Spleen (tissue), 11 donors: Measurements from ENCODE around the gene KLHL22. TPM values are rescaled to one million over a fixed set of nuclear protein-coding genes. Genes with fewer than 3 reads are reported as not detected.

Experiments
- DNase-seq: peaks from one replicate; pipeline ENCODE4 v3.0.0-alpha.2; 2020
- H3K27ac ChIP-seq, 8 donors: fragments of 200-600 bp; sonication (generic) in 7 of 8; 1 replicate in 4 of 8; 2 replicates in 4 of 8; pipeline versions ENCODE4 v1.5.0 to v1.8.0; 2016 to 2021; ENCODE audit warnings: inconsistent platforms in 4 of 8, mild to moderate bottlenecking in 4 of 8, moderate library complexity in 1 of 8
- H3K27me3 ChIP-seq, 7 donors: fragments of 200-600 bp; sonication (generic) in 6 of 7; replicated peaks in 1 of 7; 1 replicate in 4 of 7; 2 replicates in 3 of 7; pipeline versions ENCODE4 v1.5.0 to v1.8.0; 2016 to 2021; ENCODE audit warnings: inconsistent platforms in 3 of 7, mild to moderate bottlenecking in 1 of 7
- H3K36me3 ChIP-seq, 6 donors: fragments of 200-600 bp; sonication (generic) in 5 of 6; 1 replicate in 4 of 6; 2 replicates in 2 of 6; pipeline versions ENCODE4 v1.5.0 to v1.8.0; 2016 to 2021; ENCODE audit warnings: inconsistent platforms in 2 of 6
- H3K4me1 ChIP-seq, 6 donors: fragments of 200-600 bp; sonication (generic) in 5 of 6; 1 replicate in 3 of 6; 2 replicates in 3 of 6; pipeline versions ENCODE4 v1.5.0 to v1.8.0; 2016 to 2021; ENCODE audit warnings: inconsistent platforms in 3 of 6
- H3K4me3 ChIP-seq, 8 donors: fragments of 200-600 bp; sonication (generic) in 7 of 8; 1 replicate in 4 of 8; 2 replicates in 4 of 8; pipeline versions ENCODE4 v1.5.0 to v1.8.0; 2016 to 2021; ENCODE audit warnings: inconsistent platforms in 4 of 8, mild to moderate bottlenecking in 4 of 8, moderate library complexity in 2 of 8
- H3K9me3 ChIP-seq, 8 donors: fragments of 200-600 bp; sonication (generic) in 7 of 8; 1 replicate in 4 of 8; 2 replicates in 4 of 8; pipeline versions ENCODE4 v1.5.0 to v1.8.0; 2016 to 2021; ENCODE audit warnings: inconsistent platforms in 4 of 8
- CTCF ChIP-seq, 11 experiments: fragments of 200-600 bp in 7 of 11; fragments of 450-650 bp in 4 of 11; sonication (generic) in 4 of 11; IDR thresholded peaks in 8 of 11; conservative IDR thresholded peaks in 3 of 11; 1 replicate in 7 of 11; 2 replicates in 4 of 11; pipeline versions ENCODE4 v1.4.0 to v1.8.0; 2016 to 2021; ENCODE audit warnings: antibody characterized with exemption in 11 of 11, inconsistent platforms in 4 of 11, mild to moderate bottlenecking in 1 of 11
- POLR2A ChIP-seq, 3 donors: fragments of 450-650 bp; IDR thresholded peaks; one replicate each; pipeline ENCODE4 v1.5.1; 2017; ENCODE audit warnings: antibody characterized with exemption in 3 of 3, mild to moderate bottlenecking in 1 of 3
- POLR2AphosphoS5 ChIP-seq, 3 donors: sonication (generic); formaldehyde crosslinking; IDR thresholded peaks; one replicate each; pipeline ENCODE4 v1.5.1; 2017; ENCODE audit warnings: antibody characterized with exemption in 3 of 3
- WGBS, 5 donors: extraction: QIAGEN DNeasy Blood & Tissue Kit in 3 of 5; methylation state at CpG; one replicate each; pipeline versions ENCODE4 v1.1.5 to v1.1.7; 2013 to 2018; 5-methylcytosine and 5-hydroxymethylcytosine counted together
- intact Hi-C: fragments of 100-400 bp; cut with DNase I; formaldehyde crosslinking; loops from one replicate; pipeline ENCODE4 v1.15.0; 2023; ENCODE audit warnings: low total_unique reads
- polyA plus RNA-seq, 3 donors: library from polyadenylated mRNA; stranded (reverse); fragments of 200-250 nt; gene quantifications; one replicate each; pipeline ENCODE4 v1.2.1, GENCODE V29; 2013
- total RNA-seq, 7 donors: library from RNA; depleted of rRNA in 3 of 7; stranded (reverse); fragments of >200 nt in 3 of 7; fragmentation: NEBNext Ultra II Directional in 4 of 7; extraction: Animal tissue kit (Norgen Biotek cat#: 25700) in 4 of 7; gene quantifications; one replicate each; pipeline versions ENCODE4 v1.1.0 to v1.2.1, GENCODE V29; 2016 to 2021
- donor health status: healthy with polysubstance abuse.
- donor health status: DM: no; HTN: no; CAD: no; lungs with moderate emphysema.
- donor health status: DM: no; HTN: no; CAD: no.
- donor health status: Bipolar disorder and iron deficiency.
- donor health status: healthy.
- donor health status: DM: no; HTN: no; CAD: no.
- donor health status: DM: yes; HTN: yes; CAD: no.

KLHL22 gene
- total and polyA plus RNA-seq, 10 donors: 14.0 to 40.6 (median 28.6) TPM

DNA sequence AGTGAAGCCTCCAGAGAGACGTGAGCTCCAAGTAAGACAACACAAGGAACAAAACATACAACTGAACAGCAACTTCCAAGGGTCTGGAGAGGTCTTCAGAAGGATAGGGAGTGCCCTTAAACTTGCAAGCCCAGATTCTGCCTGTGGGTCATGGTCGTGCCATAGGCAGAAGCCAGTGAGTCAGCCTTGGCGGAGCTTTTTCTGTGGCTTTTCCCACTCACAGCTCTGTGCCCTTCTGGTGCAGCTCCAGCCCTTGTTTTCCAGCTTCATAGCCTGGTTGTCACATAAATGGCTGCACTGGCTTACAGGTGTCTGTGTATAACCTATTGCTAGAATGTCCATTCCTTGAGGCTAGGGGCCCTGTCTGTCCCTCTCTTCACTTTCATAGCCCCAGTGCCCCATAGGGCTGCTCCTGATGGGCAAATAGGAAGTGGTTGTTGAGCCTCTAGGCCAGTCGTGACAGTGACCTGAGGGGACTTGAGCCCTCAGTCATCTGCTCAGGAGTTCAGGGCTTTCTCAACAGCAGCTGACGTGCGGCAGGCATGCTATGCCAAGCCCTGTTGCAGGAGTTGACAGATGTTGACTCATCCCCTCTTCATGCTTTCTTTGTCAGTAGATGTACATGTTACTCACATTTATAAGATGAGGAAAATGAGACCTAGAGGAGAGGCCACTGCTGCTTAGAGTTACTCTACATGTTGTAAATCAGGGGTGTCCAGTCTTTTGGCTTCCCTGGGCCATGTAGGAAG, 19.2 kb upstream of the KLHL22 start:
- H3K9me3 ChIP-seq: no peaks in the 10 kb centered on the region
- no peaks in the 10 kb centered on the region for H3K27me3 ChIP-seq
- H3K27ac ChIP-seq: peak overlapping the region in 3 of 8 donors; percentile 11 to 38 (median 13)
- WGBS, 5 donors: 67 to 87% (median 75%) methylated on average over 6 of the region's 6 CpGs
- H3K4me3 ChIP-seq: no peak overlapping the region
- no peak for DNase-seq
- no peak for TF ChIP-seq CTCF (IDR thresholded peaks at IDR 0.05 in 8 of 11, conservative IDR thresholded peaks at IDR 0.05 in 3 of 11)
- no peak for TF ChIP-seq POLR2A (IDR thresholded peaks at IDR 0.05)
- TF ChIP-seq POLR2AphosphoS5 (IDR thresholded peaks at IDR 0.05): no peak
- H3K4me1 ChIP-seq: peaks cover 30 to 98% (median 81%) of the 10 kb centered on the region in 6 donors
- intact Hi-C loops: loop anchor here (10.0 kb wide), 1 partner anchor 50 kb away; no protein-coding TSS in a partner anchor
- peaks cover 0 to 86% (median 16%) of the 10 kb centered on the region in 6 donors for H3K36me3 ChIP-seq

- Histone ChIP-seq H3K27ac (peak overlapping the region in 5 of 8 donors; percentile 27 to 96 (median 93)), H3K9me3 (no peaks in the 10 kb centered on the region), H3K4me1 (peaks cover 36 to 93% (median 72%) of the 10 kb centered on the region in 6 donors), H3K4me3 (no peak overlapping the region), H3K36me3 (peaks cover 0 to 57% (median 8%) of the 10 kb centered on the region in 6 donors), H3K27me3 (no peaks in the 10 kb centered on the region)
- no peak for DNase-seq
- TF ChIP-seq POLR2AphosphoS5 (IDR thresholded peaks at IDR 0.05) (no peak), CTCF (IDR thresholded peaks at IDR 0.05 in 8 of 11, conservative IDR thresholded peaks at IDR 0.05 in 3 of 11) (no peak), POLR2A (IDR thresholded peaks at IDR 0.05) (no peak)
- intact Hi-C loops: loop anchor here (10.0 kb wide), 1 partner anchor 53 kb away; no protein-coding TSS in a partner anchor
- WGBS, 5 donors: 56 to 75% (median 69%) methylated on average over 4 of the region's 4 CpGs
Observed at GRCh38 chr22:20511578-20512229, 16.1 kb upstream of the KLHL22 start.

DNA sequence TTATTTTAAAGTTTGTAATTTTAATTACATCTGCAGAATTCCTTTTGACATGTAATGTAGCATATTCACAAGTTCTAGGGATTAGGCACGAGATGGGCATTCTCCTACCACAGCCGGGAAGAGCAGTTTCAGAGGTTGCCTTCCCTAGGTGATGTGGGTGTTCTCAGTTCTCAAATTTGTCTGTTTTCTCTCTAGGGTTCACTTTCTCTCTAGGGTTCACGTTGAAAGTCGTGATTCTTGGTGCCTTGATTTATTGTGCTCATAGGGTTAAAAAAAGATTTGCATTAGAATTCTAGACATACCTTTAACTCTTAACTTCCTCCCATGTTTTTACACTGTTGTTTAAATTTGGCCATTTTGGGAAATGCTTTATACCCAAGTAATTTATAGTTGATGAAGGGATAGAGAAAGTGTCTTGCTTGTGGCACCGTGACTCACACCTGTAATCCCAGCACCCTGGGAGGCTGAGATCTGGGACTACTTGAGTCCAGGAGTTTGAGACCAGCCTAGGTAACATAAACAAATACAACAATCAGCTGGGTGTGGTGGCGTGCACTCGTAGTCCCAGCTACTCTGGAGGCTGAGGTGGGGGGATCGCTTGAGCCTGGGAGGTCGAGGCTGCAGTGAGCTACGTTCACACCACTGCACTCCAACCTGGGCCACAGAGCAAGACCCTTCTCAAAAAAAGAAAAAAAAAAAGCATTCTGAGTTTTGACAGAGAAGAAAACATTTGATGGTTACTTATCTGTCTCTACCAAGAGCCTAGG, 15.4 kb upstream of the KLHL22 start:
- H3K36me3 ChIP-seq: peaks cover 0 to 51% (median 8%) of the 10 kb centered on the region in 6 donors
- no peaks in the 10 kb centered on the region for H3K27me3 ChIP-seq
- peak overlapping the region in 1 of 8 donors; percentile 81 for H3K4me3 ChIP-seq
- intact Hi-C loops: loop anchor here (10.0 kb wide), 1 partner anchor 54 kb away; no protein-coding TSS in a partner anchor
- no peaks in the 10 kb centered on the region for H3K9me3 ChIP-seq
- 67 to 78% (median 75%) methylated on average over 10 of the region's 10 CpGs for WGBS, 5 donors
- TF ChIP-seq POLR2AphosphoS5 (IDR thresholded peaks at IDR 0.05) (no peak), CTCF (IDR thresholded peaks at IDR 0.05 in 8 of 11, conservative IDR thresholded peaks at IDR 0.05 in 3 of 11) (no peak), POLR2A (IDR thresholded peaks at IDR 0.05) (no peak)
- H3K27ac ChIP-seq: peak overlapping the region in 6 of 8 donors; percentile 92 to 96 (median 93)
- peaks cover 36 to 91% (median 67%) of the 10 kb centered on the region in 6 donors for H3K4me1 ChIP-seq
- DNase-seq: no peak
